ENCODE data around the gene SLC7A14.

The SLC7A14 gene

DNA sequence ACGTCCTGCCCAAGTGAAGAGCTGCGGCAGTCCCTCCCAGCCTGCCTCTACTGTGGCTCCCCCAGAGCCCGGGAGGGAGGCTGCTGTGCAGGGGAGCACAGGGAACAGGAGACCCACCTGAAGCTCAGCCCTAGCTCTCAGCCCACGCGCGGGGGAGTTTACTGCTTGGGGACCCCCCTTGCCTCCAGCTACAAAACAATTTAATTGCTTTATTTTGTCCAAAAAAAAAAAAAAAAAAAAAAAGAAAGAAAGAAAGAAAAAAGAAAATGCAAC is 89.1 kb downstream of the SLC7A14 start:
- DNase-seq = no peak

DNA sequence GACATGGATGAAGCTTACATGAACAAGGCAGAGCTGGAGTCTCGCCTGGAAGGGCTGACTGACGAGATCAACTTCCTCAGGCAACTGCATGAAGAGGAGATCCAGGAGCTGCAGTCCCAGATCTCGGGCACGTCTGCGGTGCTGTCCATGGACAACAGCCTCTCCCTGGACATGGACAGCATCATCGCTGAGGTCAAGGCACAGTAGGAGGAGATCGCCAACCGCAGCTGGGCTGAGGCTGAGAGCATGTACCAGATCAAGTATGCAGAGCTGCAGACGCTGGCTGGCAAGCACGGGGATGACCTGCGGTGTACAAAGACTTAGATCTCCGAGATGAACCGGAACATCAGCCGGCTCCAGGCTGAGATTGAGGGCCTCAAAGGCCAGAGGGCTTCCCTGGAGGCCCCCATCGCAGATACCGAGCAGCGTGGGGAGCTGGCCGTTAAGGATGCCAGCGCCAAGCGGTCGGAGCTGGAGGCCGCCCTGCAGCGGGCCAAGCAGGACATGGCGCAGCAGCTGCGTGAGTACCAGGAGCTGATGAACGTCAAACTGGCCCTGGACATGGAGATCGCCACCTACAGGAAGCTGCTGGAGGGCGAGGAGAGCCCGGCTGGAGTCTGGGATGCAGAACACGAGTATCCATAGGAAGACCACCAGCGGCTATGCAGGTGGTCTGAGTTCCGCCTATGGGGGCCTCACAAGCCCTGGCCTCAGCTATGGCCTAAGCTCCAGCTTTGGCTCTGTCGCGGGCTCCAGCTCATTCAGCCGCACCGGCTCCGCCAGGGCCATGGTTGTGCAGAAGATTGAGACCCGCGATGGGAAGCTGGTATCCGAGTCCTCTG is 89.6 kb downstream of the SLC7A14 start:
- DNase-seq = no peak

DNA sequence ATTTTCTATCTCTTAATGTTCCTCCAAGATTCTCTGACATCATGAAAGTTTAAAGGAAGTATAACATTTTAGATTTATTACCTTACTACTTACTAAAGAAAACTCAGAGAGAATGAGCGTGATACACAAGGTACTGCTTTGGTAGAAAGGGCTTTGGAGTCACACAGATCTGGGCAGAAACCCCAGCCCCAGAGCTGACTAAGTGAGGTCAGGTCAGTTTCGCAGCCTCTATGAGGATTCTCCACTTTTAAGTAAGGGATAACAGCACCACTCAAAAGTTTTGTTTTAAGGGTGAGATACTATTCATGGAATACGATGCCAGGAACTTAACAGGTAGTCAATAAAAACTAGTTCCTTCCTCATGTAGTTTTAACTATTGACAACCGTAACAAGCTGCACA is 91.1 kb downstream of the SLC7A14 start:
- DNase-seq = no peak

DNA sequence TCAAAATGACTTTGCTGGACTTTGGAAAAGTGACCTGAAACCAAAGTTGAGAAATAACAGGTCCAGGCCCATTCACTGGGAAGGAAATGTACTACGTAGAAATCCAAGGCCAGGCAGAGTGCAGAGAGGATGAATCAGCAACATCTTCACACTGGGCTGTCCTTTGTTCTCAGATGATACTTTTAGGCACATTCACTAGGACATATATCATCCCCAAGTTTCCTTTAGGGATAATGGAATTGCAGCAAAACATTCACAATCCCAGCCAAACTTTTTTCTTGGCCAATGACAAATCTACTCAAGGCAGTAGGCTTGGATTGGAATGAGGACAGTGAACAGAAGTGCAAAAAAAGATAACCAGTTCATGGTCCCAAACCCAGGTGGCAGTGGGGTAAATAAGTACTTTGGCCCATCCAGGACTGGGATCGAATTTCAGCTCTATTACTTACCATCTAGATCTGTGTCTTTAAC is 92.1 kb downstream of the SLC7A14 start:
- DNase-seq = no peak

DNA sequence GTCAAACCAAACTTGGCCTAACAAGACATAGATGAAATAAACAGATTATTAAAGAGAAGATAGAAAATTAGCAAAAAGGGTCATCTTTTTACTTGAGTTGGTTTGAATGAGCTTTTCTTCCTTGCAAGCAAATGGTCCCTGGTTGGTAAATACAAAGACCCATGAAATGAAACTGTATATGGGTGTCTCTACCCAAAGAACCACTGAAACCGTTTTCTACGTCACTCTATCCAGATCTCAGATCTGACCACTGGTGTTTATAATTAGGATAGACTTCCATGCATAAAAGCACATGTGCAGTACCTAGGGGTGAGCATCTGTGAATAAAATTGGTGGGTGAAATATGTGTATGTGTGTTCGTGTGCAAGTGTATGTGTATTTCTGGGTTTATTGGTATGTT is 94.0 kb downstream of the SLC7A14 start:
- DNase-seq = no peak

DNA sequence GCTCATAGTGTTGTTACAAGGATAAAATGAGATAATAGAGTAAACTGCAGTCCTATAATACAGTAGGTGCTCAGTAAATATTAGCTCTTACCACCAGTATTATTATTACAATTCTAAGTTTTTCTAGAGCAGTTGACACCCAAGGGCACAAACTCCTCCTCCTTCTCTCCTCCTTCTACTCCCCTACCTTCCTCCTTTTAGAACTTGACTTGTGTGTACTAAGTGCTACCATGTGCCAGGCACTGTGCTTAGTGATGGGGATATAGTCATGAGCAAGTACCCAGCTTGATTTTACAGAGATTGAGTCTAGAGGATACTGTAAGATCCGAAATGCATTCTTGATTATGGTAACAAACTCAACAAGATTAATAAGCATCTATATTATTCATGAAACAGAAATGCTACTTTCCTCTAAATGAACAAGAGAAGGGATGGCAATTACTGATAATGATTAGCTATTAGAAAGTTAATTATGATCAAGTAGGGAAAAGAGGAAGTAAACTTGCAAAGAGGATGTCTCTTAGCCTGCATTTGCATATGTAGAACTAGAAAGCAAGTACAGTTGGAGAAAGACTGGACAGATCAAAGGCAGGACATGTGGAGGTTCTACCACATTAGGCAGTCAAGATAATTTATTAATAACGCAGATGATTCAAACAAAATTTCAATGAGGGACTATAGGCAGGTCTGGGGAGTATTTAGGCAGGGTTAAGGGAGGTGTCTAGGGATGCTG is 94.9 kb downstream of the SLC7A14 start:
- DNase-seq = no peak

DNA sequence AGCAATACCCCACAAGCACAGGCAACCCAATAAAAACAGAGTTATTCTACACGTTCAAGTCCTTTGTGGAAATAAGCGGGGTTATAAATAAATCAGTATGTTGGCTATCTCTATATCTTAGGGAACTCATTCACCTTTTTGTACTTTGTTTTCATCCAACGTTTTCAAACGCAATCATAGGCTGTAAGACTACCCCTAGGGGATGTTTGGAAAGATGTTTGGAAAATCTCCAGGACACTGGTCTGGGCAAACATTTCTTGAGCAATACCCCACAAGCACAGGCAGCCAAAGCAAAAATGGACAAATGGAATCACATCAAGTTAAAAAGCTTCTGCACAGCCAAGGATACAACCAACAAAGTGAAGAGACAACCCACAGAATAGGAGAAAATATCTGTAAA is 97.1 kb downstream of the SLC7A14 start:
- DNase-seq = no peak

DNA sequence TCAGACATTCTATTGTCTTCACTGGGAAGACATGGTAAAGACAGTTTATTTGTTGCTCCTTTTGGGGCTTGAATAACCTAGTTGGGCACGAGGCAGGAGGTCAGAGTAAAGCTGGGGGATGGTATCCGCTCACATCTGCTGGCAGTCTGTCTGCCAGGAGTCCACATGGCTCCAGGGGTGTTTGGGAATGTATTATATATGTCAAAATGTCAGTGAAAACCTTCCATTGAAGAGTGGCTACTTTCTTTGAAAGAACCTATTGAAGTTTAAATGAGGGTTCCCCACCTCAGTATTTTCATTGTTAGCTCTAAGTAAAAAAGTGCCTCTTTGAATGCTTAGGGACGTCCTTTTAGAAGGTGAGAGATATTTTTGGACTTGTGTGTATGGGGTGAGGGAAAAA is 98.8 kb downstream of the SLC7A14 start:
- DNase-seq = no peak

DNA sequence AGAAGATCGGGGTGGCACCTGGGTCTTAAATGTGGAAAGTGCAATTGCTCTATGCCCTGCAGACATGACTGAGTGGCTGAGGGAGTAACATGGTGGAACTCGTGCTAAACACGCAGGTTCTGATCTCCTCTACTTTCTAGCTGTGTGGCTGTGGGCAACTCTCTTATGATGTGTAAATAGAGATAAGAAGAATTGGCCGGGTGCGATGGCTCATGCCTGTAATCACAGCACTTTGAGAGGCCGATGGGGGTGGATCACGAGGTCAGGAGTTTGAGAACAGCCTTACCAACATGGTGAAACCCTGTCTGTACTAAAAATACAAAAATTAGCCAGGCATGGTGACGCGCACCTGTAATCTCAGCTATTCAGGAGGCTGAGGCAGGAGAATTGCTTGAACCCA is 99.5 kb downstream of the SLC7A14 start:
- no peak for DNase-seq

DNA sequence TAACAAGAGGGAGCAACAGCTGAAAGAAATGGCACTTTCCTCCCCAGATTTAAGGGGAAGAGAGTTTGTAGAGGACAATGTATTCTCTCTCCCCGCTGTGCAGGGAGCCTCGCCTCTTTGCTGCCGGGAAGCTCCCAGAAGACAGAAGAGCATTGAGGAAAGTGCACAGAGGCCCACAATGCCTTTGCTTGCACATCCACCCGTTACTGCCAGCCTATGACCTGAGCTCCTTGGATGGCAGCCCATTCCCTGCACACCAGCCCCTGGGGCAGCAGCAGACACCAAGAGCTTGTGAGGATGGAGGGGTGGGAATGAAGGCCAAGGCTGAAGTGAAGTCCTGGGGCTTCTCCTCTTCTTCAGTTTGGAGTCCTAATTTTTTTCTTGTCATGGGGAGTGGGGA is 100.2 kb downstream of the SLC7A14 start:
- DNase-seq = no peak

DNA sequence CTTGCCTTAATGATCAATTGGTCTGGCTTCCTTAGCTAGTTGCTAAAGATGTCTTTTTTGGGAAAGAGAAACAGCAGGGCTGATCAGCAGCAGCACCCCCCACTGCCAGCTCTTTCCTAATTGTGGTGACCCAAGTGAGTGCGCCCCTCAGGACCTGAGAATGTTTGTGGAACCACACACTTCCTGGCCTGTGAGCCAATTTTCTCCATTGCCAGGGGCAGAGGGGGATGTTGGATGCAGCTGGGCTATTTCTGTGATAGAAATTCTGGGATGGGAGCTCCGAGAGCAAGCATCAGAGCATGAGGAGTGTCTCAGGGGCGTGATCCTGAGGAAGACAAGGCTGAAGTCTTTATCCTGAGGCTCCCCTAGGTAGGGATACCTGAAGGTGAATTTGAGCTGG is 100.6 kb downstream of the SLC7A14 start:
- DNase-seq = no peak

DNA sequence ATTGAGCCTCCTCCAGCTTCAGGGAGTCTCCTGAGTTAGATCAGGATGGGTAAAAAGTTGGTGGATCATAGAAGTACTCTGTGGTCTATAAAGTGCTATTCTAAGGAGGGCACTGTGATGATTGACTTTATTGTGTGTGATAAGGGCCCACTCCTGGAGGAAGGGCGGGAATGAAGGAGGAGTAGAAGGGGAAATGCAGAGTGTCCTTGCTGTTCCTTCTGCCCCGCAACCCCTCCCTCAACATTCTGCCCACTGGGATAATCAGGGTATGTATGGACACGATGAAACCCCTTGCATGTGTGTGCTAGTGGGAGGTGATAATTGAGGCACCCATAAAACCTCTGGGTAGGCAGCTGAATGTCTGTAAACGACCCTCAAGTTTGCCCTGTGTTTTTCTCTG is 101.0 kb downstream of the SLC7A14 start:
- DNase-seq = no peak

DNA sequence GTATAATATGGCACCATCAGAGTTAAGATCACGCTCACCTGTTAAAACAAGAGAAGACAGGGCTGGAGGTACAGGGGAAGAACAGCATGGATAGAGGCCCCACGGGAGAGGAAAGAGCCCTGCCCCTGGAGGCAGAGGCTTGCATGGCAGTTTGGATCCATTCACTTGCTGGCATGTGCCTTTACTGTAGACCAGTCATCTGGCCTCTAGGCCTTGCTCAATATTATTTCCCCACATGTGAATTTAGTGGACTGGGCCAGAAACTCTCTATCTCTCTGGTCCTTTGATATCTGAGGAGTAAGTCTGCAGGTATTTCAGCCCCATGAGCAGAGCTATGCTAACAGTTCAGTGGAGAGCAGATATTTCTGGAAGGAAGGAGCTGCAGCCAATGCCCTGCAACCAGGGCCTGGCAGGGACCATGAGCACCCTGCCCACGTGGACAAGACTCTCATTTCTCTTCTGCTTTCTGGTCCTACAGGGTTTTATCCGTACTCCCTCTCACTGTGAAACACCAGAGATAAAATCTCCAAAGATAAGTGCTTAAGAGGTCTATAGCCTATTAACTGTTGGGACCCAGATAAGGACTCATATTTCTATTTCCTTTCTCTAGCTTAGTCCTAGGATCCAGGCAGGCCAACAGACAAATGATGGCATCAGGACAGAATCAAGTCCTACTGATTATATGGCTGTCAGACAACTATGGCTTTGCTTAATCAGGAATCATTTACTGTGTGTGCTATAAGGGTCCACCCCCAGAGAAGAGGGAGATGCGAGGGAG is 102.2 kb downstream of the SLC7A14 start:
- DNase-seq = no peak

DNA sequence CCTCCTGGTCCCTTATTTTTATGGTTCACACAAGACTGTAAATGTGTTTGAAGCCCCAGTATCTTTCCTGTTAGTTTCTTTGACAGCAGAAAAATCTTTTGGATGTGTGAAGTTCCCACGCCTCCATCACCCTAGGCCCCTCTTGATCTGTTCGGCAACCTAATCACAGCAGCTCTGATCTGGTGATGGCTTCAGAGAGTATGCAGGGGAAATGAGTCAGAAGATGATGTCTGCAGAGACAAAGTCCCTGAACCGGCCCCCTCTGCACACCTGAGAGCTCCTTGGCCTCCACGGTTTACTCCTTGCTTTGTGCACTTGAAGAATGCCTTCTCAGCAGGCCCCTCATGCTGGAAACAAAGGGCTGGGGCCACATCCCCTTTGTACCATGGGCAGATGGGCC is 103.7 kb downstream of the SLC7A14 start:
- no peak for DNase-seq

DNA sequence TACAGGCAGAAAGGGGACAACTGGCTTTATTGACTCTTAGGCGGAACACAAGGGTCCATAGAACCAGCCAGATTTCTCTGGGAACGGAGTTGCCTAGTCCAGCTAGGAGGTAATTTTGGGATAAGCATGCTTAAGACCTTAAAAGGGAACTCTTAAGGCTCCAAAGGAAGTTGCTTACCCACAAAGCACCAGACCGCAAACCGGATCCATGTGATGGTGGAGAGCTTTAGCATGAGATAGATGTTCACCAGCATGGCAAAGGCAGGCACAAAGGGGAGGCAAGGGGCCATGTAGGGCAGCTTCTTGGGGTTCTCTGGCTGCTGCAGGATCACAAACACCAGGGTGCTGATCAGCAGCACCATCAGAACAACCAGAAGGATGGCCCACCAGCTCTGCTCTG is 105.8 kb downstream of the SLC7A14 start:
- DNase-seq = no peak

DNA sequence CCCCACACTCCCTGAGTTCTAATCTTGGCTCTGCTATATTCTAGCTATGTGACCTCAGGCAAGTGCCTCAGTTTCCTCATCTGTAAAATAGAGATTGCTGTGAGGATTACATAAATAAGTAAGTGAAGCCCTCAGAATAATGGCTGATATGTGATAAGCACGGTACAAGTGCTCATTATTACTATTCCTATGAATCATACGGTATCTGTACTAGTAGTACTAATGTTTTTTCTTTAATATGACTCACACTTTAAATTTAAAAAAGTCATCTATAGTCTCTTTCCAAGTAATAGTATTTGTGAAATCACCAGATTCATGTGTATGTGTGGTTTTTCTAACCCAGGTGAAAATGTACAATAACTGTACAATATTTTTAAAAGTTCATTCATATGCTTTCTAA is 108.5 kb downstream of the SLC7A14 start:
- DNase-seq = no peak

DNA sequence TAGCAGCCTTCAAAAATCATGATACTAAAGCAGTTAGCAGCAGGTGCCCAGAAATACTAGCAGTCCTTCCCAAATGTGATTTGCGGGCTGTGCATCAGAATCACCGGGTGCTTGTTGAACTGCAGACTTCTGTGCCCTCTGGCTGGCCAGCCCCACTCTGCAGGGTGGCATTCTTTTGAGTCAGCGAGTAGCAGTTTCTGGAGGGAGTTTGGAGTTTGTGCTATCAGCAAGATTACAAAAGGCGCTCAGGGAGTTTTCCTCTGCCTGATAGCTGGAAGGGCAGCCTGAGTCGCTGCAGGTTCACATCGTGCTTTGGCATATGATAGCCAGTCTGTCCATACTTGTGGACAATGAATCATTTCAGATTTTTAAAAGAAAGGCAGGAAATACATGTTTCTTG is 109.6 kb downstream of the SLC7A14 start:
- no peak for DNase-seq

DNA sequence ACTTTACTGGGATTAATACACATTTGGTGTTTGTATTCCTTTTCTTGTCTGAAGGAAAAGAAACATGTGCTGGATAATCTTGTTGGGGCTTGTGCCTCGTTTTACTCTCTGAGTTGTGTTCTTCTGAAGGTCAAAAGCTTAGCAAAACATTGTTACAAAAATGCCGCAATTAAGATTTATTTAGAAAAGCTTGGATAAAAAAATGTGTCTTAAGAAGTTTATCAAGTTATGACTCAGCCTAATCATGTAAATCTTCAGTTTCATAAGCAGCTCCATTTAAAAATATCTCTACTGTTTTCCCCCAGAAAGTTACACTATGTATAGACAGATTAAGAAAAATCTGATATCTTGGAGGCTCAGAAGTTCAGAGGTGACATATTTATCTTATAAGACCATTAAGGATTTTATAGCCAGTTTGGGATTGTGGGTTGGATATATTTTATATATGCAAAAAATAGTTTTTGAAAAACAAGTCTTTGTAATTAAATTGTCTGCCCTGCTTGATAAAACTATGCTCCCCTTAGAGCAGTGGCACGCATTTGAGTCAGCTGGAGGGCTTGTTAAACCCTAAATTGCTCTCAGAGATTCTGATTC is 110.7 kb downstream of the SLC7A14 start:
- DNase-seq = no peak

DNA sequence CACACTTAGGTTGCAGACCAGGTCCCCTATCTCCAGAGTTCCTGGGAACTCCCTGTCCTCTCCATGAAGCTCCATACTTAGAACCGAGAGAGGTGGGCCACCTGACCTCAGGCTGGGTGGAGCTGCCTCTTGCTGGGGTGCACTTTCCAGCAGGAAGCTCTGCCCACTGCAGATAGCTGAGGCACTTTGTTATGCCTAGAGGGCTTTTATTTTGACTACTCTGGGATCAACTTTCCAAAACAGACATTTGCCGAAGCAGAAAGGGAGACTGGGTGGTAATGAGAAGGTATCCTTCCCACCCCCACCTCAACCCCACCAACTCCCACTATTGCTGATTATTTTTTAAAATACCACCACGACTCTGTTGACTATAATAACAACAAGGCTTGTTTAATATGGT is 112.5 kb downstream of the SLC7A14 start:
- no peak for DNase-seq

DNA sequence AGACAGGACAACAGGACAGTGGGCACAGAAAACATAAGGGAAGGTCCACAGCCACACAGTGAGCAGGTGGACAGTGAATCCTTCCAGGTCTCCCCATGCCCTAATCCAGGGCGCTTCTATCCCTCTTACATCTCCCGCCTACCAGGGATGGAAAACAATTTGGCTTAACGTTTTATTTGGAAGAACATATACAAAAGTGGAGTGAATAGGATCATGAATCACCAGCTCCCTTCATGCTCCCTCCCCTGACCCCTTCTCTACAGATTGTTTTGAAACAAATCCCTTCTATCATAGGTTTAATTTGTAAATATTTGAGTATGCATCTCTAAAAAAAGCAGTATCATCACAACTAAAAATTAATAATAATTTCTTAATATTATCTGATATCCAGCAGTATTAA is 114.7 kb downstream of the SLC7A14 start:
- DNase-seq = no peak

DNA sequence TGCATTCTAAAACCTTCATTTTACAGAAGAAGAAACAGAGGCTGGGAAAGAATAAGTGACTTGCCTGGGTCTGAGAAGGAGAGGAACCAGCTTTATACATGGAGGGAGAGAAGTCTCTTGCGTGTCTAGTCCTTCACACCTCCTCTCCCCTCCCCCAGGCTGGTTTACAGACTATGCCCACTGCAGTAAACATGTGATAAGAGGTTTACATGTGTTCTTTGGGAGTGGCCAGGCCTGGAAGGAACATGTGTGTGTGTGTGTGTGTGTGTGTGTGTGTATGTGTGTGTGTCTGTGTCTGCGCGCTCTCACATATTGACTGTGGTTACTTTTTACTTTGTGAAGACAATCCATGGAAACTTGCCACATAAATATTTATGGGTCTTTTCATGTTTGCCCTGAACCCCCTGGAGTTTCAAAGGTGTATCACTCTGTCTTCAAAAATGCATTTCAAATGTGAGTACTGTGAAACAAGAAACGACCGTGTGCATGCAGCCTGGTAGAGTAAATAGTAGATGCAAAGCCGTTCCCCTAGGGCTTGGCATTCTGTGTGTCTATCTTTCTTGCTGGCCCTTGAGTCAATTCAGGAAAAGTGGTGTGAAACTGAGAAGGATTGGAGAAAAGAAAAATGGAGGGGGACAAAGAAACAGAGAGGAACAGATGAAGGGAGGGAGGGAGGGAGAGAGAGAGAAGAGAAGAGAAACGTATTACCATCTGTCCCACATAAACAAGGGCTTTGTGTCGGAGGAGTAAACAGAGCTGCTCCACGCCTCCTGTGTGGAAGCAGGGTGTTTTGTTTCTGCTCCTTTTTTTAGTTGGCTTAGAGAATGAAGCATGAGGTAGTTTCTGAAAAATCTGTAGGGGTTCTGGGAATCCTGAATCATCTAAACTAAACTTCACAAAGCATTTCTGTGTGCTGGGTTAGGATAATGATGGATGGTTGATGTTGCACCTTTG is 115.5 kb downstream of the SLC7A14 start:
- no peak for DNase-seq

Measured in suppressor macrophage (primary cell).